GM21526 (cell line): ENCODE results near the gene EPHB2.
"Not testable (repeated sequence)": the region's sequence is repeated elsewhere in the genome, so short reads cannot be mapped to it uniquely, and the experiment has no call there.

Experiments used
- ATAC-seq: cut with Tn5 transposase; IDR thresholded peaks from one replicate; pipeline ENCODE4 v1.9.1; 2021; ENCODE audit warnings: moderate library complexity; ENCODE audit not compliant: unreplicated experiment, low FRiP score

EPHB2 gene

DNA sequence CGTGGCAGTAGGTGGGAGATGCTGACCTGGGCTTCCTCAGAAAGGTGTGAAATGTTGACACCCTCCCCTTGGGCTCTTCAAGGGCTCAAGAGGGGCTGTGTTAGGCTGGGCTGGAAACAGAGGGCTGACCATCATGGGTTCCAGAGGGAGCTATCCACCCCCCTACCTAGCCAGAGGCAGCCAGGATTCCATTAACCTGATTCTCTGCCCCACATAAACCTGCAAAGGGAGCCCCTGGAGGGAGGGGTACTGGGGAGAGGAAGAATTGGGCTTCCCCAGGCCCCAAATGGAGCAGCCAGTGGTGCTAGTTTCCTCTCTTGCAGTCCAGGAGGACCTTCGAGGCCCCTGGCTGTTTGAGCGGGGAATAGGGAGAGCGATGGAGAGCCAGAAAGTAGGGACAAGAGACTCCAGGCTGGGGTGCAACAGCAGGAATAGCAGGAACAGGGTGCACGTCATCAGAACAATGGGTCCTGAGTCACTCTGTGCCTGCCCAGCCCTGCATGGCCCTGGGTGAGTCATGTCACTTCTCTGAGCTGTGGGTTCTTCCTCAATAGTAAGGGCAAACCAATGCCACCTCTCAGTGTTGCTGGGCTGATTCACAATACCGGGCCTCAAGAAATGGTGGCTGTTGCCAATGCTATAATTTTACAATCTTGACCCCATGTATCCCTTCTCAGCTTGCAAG lies 121.2 kb downstream of the EPHB2 start:
- ATAC-seq = no peak

DNA sequence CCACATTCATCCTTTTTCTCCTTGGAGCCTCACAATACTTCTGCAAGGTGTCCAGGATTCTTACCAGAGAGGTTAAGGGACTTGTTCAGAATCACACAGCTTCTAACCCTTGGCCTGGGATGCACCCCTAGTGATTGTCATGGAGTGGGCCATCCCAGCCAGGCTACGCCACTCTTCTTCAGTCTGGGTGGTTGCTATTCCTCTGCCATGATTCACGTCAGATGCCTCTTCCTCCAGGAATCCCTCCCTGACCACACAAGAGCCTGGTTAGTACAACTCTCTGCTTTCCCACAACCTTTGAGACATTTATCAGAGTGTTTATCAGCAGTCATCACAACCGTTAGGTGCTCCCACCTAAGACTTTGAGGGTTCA lies 121.8 kb downstream of the EPHB2 start:
- no peak for ATAC-seq

DNA sequence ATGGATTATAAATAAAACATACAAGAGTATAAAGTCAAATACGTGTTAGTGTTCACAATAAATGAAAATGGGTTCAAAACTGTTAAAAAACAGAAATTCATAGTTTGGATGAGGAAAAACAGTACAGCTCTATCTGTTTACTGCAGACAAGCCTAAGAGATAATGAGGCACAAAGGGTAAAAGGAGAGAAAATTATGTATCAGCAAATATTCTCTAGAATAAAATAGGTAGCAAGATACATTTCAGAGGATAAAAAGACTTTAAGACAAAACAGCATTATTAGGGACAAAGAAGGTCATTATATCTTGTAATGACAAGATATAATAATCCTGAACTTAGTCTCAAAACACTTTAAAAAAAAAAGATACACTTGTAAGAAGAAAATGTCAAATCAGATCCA lies 123.1 kb downstream of the EPHB2 start:
- no peak for ATAC-seq

DNA sequence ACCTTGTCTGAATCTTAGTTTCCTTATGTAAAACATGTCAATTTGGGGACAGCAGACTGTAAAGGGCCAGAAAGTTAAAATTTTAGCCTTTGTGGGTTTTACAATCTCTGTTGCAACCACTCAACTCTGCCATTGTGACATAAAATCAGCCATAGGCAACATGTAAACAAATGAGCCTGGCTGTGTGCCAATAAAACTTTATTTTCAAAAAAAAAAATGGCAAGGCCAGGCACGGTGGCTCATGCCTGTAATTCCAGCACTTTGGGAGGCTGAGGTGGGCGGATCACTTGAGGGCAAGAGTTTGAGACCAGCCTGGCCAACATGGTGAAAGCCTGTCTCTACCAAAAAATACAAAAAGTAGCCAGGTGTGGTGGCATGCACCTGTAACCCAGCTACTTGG lies 123.8 kb downstream of the EPHB2 start:
- ATAC-seq = not testable (repeated sequence)

DNA sequence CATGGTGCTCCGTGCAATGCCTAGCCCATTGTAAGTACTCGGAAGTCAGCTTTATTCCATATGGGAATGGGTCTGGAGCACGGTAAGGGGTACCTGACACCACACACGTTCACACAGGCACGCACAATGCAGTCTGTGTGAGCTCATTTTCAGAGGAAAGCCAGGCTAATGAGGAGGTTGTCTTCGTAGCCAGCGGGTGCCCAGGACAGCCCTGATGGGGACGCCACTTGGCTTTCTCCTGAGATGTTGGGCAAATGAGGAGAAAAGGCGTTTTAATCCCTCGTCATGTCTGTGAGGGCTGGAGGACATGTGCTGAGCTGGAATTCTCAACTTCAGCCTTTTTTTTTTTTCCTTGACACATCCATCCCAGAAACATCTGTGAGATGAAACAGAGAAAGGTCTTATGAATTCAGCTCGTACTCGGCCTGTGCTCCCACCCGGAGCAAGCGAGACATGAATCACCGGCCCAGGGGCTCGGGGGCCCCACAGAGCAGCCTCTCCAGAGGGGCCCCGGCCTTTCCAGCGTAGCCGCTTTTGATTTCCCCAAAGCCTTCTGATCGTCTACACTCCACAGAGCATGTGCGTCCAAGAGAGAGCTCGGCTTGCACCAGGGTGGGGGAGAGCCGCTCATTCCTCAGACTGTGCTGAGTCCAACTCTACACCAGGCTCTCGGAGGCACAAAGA lies 125.1 kb downstream of the EPHB2 start:
- ATAC-seq = no peak

DNA sequence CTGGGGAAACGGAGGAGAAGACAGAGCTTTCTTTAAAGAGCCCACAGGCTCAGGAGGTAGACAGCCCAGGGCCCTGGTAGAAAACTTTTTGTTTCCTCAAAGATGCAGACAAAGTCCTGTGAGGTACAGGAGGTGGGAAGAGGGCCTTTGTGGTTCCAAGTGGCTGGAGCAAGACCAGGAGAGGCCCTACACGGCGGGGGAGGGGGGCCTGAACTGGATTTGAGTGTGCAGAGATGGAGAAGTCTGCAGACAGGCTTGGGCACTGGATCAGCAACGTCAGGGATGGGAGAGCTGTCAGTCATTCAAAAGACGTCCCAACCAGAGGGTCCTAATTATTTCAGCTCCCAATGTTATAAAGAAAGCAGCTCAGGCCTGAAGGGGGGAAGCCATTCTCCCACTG lies 126.2 kb downstream of the EPHB2 start:
- no peak for ATAC-seq

DNA sequence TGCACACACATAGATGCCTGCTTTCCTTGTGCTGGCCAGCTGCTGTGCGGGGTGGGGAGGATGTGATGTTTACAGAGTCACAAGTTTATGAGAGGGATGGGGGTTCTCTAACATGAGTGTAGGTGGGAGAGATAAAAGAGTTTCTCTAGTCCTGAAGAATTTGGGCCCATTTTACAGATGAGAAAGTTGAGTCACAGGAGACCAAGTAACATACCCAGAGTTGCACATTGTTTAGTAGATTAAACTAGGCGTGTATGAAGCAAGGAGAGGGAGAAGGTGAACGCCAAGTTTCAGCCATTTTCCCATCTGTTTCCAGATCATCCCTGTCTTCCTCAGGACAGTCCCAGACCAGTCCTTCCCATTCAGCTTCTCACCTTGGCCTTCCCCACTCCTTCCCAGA lies 126.7 kb downstream of the EPHB2 start:
- ATAC-seq = no peak

DNA sequence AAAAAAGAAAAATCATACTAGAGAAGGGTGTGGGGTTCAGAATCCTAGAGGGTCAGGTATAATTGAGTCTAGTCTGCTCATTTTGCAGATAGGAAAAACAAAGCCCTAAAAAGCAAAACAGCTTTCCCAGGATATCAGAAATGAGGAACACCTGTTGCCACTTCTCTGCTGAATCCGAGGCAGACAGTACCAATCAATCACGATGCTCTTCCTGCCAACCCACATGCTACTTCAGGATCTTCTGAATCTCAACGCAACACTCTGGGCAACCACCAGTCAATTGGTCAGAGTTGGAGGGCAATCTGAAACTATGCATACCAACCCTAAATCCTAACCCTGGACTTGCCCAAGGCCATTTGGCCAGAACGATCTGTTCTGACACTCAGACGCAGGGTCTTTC lies 128.3 kb downstream of the EPHB2 start:
- no peak for ATAC-seq

DNA sequence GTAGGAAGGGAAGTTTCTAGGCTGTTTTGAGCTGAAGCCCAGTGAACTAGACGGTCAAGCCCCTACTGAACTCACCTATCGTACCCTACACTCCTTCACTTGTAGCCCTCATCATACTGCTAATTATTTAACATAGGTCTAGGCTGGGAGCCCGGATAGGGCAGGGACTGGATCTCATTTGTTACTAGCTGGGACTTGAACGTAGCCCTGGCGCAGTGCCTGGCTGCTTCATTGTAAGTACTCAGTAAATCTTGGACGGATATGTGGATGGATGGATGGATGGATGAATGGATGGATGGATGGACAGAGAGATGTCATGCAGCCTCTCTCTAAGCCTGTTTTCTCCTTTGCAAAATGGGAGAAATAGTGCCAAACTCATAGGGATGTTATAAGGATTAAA lies 129.2 kb downstream of the EPHB2 start:
- no peak for ATAC-seq

DNA sequence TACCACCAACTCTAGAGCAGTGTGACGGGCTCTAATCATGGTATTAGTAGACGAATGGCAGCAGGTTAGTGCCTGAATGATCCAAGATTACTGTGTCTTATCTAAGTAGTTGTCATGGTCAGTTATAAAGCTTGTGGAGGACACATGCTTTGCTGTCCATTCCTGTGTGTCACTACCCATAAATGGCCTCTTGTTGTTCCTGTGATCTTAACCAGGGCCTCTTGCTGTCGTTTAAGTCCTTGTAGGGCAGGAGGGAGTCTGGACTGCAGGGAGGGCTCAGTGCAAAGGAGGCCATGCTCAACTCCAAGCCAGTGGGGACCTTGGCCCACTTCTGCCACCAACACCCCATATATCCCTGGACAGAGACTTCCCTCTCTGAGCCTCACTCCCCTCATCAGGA lies 130.5 kb downstream of the EPHB2 start:
- ATAC-seq = no peak

DNA sequence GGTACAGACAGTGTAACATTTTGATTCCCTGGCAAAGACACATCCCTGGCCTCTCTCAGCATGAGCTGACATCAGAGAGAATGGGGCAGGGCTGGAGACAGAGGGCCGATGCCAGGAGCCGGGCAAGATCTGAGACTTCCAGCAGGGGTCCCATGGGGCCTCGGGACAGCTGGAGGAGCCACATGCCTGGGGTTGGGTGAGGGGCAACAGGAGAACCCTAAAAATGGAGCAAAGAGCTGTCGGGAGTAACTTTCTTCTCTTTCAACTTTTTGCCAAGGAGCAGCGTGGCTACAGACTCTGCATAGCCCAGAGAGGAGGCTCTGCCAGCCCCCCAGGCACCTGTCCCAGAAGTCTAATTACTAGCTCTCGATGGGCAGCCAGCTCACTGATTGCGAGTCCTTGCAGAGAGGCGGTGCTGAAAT lies 131.2 kb downstream of the EPHB2 start:
- ATAC-seq = no peak

DNA sequence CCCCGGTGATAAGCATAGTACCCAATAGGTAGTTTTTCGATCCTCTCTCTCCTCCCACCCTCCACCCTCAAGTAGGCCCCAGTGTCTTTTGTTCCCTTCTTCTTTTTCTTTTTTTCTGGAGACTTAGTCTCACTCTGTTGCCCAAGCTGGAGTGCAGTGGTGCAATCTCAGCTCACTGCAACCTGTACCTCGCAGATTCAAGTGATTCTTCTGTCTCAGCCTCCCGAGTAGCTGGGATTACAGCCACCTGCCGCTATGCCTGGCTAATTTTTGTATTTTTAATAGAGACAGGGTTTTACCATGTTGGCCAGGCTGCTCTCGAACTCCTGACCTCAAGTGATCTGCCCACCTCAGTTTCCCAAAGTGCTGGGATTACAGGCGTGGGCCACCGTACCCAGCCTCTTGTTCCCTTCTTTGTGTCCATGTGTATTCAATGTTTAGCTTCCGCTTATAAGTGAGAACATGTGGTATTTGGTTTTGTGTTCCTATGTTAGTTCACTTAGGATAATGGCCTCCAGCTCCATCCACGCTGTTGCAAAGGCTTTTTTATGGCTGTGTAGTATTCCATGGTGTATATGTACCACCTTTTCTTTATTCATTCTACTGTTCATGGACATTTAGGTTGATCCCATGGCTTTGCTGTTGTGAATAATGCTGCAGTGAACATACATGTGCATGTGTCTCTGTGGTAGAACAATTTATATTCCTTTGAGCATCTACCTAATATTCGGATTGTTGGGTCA lies 133.0 kb downstream of the EPHB2 start:
- ATAC-seq = not testable (repeated sequence)

DNA sequence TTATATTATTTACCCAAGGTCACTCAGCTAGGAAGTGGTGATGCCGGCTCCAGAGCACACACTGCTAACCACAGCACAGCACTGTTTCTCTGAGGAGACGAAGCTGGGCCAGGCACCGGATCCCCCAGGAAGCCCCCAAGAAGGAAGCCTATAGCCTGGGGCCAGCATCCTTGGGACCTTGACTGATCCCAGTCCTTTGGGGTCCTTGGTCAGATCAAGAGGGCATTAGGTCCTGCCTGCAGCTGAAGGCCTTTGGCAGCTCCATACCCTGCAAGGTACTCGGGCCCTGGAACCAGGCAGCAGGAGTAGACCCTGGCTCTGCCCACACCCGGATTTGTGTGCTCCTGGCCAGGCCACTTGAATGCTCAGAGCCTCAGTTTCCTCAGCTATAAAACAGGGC lies 134.0 kb downstream of the EPHB2 start:
- no peak for ATAC-seq

DNA sequence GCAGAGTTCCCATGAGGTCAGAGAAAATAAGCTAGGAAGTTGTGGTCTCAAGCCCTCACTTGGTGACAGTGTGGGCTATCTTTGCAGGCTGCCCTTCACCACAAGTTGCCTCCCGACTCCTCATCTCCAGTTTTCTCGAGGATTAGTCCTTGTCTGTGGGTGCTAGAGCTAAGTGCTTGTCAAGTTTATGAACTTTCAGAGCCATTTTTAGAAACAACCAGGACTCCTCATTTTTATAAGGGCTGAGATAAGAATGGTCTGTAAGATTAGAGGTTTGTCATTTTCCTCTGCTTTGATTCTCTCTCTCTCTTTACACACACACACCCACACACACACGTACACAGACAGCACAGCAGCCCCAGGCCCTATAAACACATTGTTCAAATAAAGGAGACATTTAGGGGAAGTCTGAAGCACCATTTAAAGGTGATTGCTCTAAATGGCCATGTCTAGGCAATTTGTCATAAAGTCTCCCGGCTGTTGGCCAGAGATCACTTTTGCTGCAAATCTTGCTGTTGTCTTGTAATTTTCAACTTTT lies 134.8 kb downstream of the EPHB2 start:
- no peak for ATAC-seq

DNA sequence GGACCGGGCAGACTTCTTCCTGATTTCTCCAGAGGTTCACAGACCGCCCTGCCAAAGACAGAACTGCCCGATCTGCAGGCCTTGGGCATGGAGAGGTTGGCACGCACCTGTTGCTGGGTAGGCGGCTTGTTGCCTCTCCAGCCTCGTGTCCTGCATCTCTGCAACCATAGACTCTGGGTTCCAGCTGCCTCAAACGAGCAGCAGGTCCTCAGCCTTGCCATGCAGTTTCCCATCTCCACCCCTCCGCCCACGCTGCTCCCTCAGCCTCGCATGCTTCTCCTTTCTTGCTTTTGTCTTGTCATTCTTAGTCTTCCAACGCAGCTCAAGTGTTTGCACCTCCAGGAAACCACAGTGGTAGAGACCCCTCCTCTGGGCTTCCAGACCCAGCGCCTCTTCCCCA lies 135.8 kb downstream of the EPHB2 start:
- ATAC-seq = no peak

DNA sequence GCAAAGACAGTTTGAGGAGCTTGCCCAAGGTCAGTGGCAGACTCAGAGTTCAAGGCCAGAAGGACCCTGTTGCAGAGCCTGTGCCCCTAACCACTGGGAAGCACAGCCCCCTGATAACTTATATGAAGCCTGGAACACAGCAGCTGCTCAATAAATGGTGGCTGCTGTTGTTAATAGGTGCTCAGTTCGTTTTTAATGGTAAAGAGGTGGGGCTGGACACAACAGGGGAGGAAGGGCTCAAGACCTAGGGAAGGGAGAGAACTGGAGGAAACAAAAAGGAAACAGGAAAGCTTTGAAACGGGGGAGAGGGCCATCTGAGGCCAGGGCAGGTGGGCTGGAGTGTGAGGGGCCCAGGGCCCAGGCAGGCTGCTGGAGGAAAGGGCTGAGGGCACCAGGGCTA lies 136.6 kb downstream of the EPHB2 start:
- ATAC-seq = no peak

DNA sequence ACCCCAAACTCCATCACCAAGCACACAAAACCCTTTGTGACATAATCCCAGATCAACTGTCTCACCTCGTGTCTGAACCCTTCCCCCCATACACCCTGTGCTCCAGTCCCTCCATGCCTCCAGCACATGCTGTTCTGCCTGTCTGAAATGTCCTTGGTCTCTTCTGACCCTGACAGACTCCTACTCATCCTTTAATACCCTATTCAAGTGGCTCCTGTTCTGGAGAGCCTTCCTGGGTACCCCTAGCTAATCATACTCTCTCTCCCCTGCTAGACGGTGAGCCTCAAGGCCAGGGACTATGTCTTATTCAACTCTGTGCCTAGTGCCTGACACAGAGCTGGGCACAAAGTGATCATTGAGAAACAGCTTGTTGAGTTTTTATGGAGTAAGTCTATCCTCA lies 137.1 kb downstream of the EPHB2 start:
- no peak for ATAC-seq

DNA sequence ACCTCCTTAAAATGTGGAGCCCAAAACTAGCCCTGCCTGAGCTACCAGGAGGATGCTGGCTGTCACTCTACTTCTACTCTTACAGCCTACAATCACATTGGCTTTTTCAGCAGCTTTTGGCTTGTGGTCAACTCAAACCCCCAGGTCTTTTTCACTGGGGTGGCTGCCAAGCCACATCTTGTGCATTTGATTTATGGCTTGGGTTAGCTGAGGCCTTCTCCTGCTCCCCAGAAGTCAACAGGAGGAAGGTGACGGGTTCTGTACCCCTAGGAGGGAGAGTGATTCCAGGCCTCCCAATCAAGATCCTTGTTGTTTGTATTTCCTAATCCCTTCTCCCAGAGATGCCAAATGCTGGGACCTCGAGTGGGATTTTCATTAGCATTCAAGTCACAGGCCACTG lies 137.8 kb downstream of the EPHB2 start:
- no peak for ATAC-seq

DNA sequence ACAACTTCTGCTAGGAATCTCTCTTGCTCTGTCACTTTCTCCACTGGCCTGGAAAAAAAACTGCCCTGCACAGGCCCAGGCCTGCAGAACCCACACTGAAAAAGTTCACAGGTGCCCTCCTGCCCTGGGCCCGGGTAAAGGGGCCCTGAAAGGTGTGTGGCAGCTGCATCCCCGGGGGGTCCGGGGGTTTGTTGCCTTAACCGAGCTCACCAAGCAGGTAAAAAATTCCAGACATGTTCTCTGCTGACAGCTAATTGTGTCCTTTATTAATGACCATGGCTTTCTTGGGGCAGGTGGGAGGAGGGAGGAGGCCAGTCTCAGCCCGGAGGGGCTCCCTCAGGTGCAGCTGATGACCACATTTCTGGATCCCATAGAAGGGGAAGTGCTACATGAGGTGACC lies 139.1 kb downstream of the EPHB2 start:
- no peak for ATAC-seq

DNA sequence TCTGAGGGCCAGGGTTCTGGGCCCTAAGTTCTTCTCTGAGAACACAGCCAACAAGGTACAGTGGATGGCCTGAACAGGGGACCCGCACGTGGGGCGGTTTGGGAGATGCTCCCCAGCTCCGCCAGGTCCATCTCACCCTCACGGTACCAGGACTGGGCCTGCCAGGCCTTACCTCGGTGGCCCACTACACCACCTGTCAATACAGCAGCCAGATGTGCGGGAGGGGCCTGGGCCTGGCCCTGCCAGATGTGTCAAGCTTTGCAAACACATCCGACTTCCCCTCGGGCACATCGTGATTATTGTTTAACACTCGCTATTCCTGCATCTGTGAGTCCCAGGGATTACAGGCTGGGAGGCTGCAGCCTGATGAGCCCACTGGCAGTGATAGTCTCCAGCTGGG lies 139.6 kb downstream of the EPHB2 start:
- no peak for ATAC-seq

DNA sequence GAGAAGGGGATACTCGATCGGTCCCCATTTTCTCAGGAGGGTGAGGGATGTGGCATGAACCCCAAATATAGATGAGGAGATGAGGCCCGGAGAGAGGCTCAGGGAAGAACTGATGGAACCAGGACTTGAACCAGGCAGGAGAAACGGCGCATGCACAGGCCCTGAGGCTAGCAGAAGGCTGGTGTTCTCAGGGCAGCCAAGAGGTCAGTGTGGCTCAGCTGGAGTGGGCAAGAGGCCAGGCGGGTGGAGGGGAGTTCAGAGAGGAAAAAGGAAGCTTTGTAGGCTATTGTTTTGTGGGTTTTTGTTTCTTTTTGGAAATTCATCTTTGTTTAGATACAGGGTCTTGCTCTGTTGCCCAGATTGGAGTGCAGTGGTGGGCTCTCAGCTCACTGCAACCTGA lies 140.0 kb downstream of the EPHB2 start:
- ATAC-seq = no peak

DNA sequence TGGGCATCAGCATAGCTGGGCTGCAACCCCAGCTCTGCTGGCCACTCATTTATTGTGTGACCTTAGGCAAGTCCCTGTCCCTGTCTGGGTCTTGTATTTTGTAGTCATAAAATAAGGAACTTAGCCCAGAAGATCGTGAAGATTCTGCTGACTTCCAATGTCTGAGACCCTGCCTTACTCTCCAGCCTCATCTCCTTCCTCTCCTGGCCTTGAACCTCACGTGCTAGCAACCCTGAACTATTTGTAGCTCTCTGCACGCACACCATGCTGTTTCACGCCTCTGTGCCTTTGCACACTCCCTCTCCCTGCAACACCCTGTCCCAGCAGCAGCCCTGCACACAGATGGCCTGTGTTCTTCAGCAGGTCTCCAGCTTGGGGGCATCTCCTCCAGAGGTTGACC lies 140.9 kb downstream of the EPHB2 start:
- no peak for ATAC-seq
